Measurements from ENCODE around the gene AP1M2. TPM values are rescaled to one million over a fixed set of nuclear protein-coding genes. Genes with fewer than 3 reads are reported as not detected.
"Not testable (repeated sequence)": the region's sequence is repeated elsewhere in the genome, so short reads cannot be mapped to it uniquely, and the experiment has no call there.

The AP1M2 gene
- total RNA-seq, 2 experiments from 2014 or later, result not detected

GRCh38 chr19:10543420-10544241 is 43.5 kb downstream of the AP1M2 start, which contains the start of gene ATG4D:
ATG4D (plus strand) TSS chr19:10543904; CDS start chr19:10544091, 187 bp downstream.
- peaks cover 11% of the 10 kb centered on the region for H3K4me1 Mint-ChIP-seq
- H3K4me3 Mint-ChIP-seq, result peak within 1 kb of the TSS; percentile 86
- DNase-seq, result peak; percentile 80
- H3K36me3 Mint-ChIP-seq, result no peaks in the 10 kb centered on the region
- H3K27me3 Mint-ChIP-seq, result peaks cover 12% of the 10 kb centered on the region
- no peaks in the 10 kb centered on the region for H3K9me3 Mint-ChIP-seq
- peak within 1 kb of the TSS; percentile 79 for H3K27ac Mint-ChIP-seq

GRCh38 chr19:10543059-10543419 is 44.1 kb downstream of the AP1M2 start:
- Mint-ChIP-seq H3K9me3 (no peaks in the 10 kb centered on the region), H3K4me1 (peaks cover 11% of the 10 kb centered on the region), H3K27me3 (peaks cover 18% of the 10 kb centered on the region), H3K36me3 (no peaks in the 10 kb centered on the region), H3K27ac (peak overlapping the region; percentile 58), H3K4me3 (peak overlapping the region; percentile 71)
- DNase-seq, result no peak

DNA sequence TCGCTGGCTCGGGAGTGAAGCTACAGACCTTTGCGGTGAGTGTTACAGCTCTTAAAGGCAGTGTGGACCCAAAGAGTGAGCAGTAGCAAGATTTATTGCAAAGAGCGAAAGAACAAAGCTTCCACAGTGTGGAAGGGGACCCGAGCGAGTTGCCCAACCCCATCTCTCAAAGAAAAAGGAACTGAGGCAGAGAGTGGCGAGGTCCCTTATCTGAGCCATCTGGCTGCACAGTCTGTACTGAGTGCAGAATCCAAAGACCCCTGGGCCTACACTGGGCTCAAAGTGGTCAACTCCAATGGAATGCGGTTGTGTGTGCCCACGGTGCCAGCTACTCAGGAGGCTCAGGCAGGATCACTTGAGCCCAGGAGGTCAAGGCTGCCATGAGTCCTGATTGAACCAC is 48.1 kb downstream of the AP1M2 start:
- H3K9me3 Mint-ChIP-seq, DNase-seq, H3K36me3 Mint-ChIP-seq, H3K4me1 Mint-ChIP-seq, H3K4me3 Mint-ChIP-seq, H3K27ac Mint-ChIP-seq: not testable (repeated sequence)
- H3K27me3 Mint-ChIP-seq, result peaks cover 25% of the 10 kb centered on the region

DNA sequence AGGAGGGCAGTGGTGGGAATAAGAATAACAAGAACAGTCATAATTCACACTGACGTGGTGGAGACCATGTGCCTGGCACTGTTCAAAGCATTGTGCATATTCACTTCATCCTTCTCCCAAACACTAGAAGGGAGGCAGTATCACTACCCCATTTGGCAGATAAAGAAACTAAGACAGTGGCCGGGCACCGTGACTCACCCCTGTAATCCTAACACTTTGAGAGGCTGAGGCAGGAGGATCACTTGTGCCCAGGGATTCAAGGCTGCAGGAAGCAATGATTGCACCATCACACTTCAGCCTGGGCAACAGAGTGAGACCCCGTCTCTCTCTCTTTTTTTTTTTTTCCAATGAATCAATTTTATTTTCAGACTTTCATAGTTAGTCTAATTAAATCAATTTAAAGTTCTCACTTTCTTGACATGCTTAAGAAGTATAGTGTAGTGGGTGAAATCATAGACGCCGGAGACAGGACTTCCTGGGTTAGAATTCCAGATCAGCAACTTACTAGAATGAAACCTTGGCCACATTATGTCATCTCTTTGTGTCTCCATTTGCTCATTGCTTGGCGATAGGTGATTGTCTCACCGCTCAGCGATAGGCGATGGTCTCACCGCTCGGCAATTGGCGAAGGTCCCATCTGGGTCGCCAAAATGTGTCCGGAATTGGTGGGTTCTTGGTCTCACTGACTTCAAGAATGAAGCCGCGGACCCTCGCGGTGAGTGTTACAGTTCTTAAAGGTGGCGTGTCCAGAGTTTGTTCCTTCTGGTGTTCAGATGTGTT is 48.7 kb downstream of the AP1M2 start:
- no peak for DNase-seq
- no peaks in the 10 kb centered on the region for H3K9me3 Mint-ChIP-seq
- H3K4me1 Mint-ChIP-seq, result peaks cover 3% of the 10 kb centered on the region
- no peak overlapping the region for H3K4me3 Mint-ChIP-seq
- H3K27ac Mint-ChIP-seq, result no peak overlapping the region
- H3K36me3 Mint-ChIP-seq, result no peaks in the 10 kb centered on the region
- H3K27me3 Mint-ChIP-seq, result peaks cover 27% of the 10 kb centered on the region

- Mint-ChIP-seq H3K9me3 (peaks cover 1% of the 10 kb centered on the region), H3K4me3 (no peak overlapping the region), H3K36me3 (no peaks in the 10 kb centered on the region), H3K27me3 (peaks cover 27% of the 10 kb centered on the region), H3K27ac (no peak overlapping the region), H3K4me1 (no peaks in the 10 kb centered on the region)
- no peak for DNase-seq
Measured at GRCh38 chr19:10537668-10538067, 49.4 kb downstream of the AP1M2 start.

GRCh38 chr19:10535613-10536012 is 51.5 kb downstream of the AP1M2 start:
- no peak overlapping the region for H3K4me3 Mint-ChIP-seq
- H3K27ac Mint-ChIP-seq, result no peak overlapping the region
- peaks cover 27% of the 10 kb centered on the region for H3K27me3 Mint-ChIP-seq
- H3K36me3 Mint-ChIP-seq, result no peaks in the 10 kb centered on the region
- peaks cover 7% of the 10 kb centered on the region for H3K9me3 Mint-ChIP-seq
- H3K4me1 Mint-ChIP-seq, result no peaks in the 10 kb centered on the region
- DNase-seq, result no peak

DNA sequence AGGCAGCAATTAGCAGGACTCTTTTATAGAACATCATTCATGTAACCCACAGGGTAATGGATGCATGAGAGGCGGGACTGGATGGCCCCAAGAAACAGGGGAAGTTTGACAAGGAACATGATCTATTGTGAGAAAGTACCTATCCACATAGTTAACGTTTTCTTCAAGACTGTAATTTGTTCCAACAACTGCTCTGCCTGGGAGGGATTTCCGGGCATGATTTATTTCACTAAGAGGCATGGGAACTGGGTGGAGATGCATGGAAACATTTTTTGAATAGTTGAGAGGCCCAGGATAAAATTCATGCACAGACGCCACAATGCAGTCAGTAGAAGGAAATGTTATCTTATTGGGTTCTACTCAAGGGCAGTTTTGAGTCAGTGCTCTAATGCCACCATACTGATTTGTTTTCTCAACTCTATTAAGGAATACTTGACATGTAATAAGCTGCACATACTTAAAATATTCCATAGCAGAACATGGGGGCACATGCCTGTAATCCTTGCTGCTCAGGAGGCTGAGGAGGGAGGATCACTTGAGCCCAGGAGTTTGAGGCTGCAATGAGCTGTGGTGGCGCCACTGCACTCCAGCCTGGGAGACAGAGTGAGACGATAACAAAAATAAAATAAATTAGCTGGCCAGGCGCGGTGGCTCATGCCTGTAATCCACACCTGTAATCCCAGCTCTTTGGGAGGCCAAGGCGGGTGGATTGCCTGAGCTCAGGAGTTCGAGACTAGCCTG is 53.3 kb downstream of the AP1M2 start:
- peaks cover 7% of the 10 kb centered on the region for H3K9me3 Mint-ChIP-seq
- H3K27me3 Mint-ChIP-seq, result peaks cover 17% of the 10 kb centered on the region
- H3K27ac Mint-ChIP-seq, result no peak overlapping the region
- H3K4me1 Mint-ChIP-seq, result no peaks in the 10 kb centered on the region
- no peak for DNase-seq
- no peak overlapping the region for H3K4me3 Mint-ChIP-seq
- no peaks in the 10 kb centered on the region for H3K36me3 Mint-ChIP-seq

DNA sequence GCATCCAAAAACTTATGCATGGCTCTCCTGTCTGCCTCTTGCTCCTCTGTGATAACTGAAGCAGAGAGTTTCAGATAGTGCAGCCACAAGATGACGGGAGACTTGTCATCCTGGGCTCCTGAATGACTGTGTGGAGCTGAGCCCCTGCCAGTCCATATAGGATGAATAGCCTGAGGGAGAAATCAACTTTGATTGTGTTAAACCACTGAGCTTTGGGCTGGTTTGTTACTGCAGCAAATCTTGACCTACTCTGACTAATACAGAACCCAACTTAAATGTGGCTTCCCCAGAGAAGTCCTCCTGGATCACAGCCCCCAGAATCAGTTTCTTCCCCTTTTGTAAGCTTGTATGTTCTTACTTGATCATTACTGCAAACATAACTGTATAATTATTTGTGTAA is 54.7 kb downstream of the AP1M2 start:
- Mint-ChIP-seq H3K27me3 (peaks cover 8% of the 10 kb centered on the region), H3K4me3 (no peak overlapping the region), H3K36me3 (no peaks in the 10 kb centered on the region), H3K27ac (no peak overlapping the region), H3K9me3 (peaks cover 7% of the 10 kb centered on the region), H3K4me1 (no peaks in the 10 kb centered on the region)
- no peak for DNase-seq

DNA sequence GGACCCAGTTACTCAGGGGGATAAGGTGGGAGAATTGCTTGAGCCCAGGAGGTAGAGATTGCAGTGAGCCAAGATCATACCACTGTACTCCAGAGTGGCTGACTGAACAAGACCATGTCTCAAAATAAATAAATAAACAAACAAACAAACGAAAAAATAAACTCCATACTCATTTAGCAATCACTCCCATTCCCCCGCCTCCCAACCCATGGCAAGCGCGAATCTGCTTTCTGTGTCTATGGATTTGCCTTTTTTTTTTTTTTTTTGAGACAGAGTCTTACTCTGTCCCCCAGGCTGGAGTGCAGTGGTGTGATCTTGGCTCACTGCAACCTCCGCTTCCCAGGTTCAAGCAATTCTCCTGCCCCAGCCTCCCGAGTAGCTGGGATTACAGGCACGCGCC is 60.2 kb downstream of the AP1M2 start:
- H3K4me3 Mint-ChIP-seq, H3K4me1 Mint-ChIP-seq, DNase-seq, H3K36me3 Mint-ChIP-seq, H3K9me3 Mint-ChIP-seq, H3K27ac Mint-ChIP-seq, H3K27me3 Mint-ChIP-seq: not testable (repeated sequence)

GRCh38 chr19:10525636-10526035 is 61.5 kb downstream of the AP1M2 start:
- H3K4me3 Mint-ChIP-seq, result no peak overlapping the region
- no peak overlapping the region for H3K27ac Mint-ChIP-seq
- H3K4me1 Mint-ChIP-seq, result no peaks in the 10 kb centered on the region
- peaks cover 3% of the 10 kb centered on the region for H3K27me3 Mint-ChIP-seq
- no peaks in the 10 kb centered on the region for H3K9me3 Mint-ChIP-seq
- no peak for DNase-seq
- no peaks in the 10 kb centered on the region for H3K36me3 Mint-ChIP-seq

GRCh38 chr19:10523135-10523636 is 63.9 kb downstream of the AP1M2 start:
- no peak for DNase-seq
- H3K27me3 Mint-ChIP-seq, result peaks cover 22% of the 10 kb centered on the region
- no peak overlapping the region for H3K27ac Mint-ChIP-seq
- peaks cover 11% of the 10 kb centered on the region for H3K4me1 Mint-ChIP-seq
- H3K36me3 Mint-ChIP-seq, result no peaks in the 10 kb centered on the region
- no peaks in the 10 kb centered on the region for H3K9me3 Mint-ChIP-seq
- no peak overlapping the region for H3K4me3 Mint-ChIP-seq

Other genes with a start within 250 kb of the AP1M2 start
- 10 to 100 TPM; 76.3 to 79.6 TPM for gene ICAM3, start 247.7 kb downstream of the AP1M2 start, total RNA-seq
- gene TYK2, start 206.7 kb downstream of the AP1M2 start, total RNA-seq, result 100 to 1,000 TPM; 153 to 155 TPM
- 100 to 1,000 TPM; 242 to 252 TPM for gene CDC37, start 183.8 kb downstream of the AP1M2 start, total RNA-seq
- gene PDE4A, start 166.8 kb downstream of the AP1M2 start, total RNA-seq, result 10 to 100 TPM; 10.6 to 11.4 TPM
- 10 to 100 TPM; 69.3 to 72.2 TPM for gene KEAP1, start 84.0 kb downstream of the AP1M2 start, total RNA-seq
- gene S1PR5, start 69.9 kb downstream of the AP1M2 start, total RNA-seq, result not detected
- 10 to 100 TPM; 25.1 to 26.4 TPM for gene ATG4D, start 43.4 kb downstream of the AP1M2 start, total RNA-seq
- gene KRI1, start 21.3 kb downstream of the AP1M2 start, total RNA-seq, result 10 to 100 TPM; 66.3 to 69.2 TPM
- gene CDKN2D, start 18.3 kb downstream of the AP1M2 start, total RNA-seq, result 10 to 100 TPM; 55.8 to 62.3 TPM
- 10 to 100 TPM; 70.6 to 71.6 TPM for gene SLC44A2, start 38.2 kb upstream of the AP1M2 start, total RNA-seq
- gene ILF3, start 67.0 kb upstream of the AP1M2 start, total RNA-seq, result 100 to 1,000 TPM; 500 to 527 TPM
- gene QTRT1, start 114.1 kb upstream of the AP1M2 start, total RNA-seq, result 10 to 100 TPM; 66.6 to 71.5 TPM
- 100 to 1,000 TPM; 127 to 133 TPM for gene DNM2, start 130.8 kb upstream of the AP1M2 start, total RNA-seq
- 10 to 100 TPM; 14.3 to 14.8 TPM for gene TMED1, start 248.9 kb upstream of the AP1M2 start, total RNA-seq

Measured in activated naive CD8-positive, alpha-beta T cell treated with anti-CD3 and anti-CD28 coated beads for 36 hours (primary cell).